HG02970 (cell line): ENCODE measurements around the gene CACNA2D3.

Experiments used
- ATAC-seq: cut with Tn5 transposase; IDR thresholded peaks from one replicate; pipeline ENCODE4 v1.9.1; 2021; ENCODE audit warnings: mild to moderate bottlenecking, moderate library complexity, moderate number of reproducible peaks; ENCODE audit not compliant: unreplicated experiment, low FRiP score

Gene CACNA2D3

GRCh38 chr3:54877730-54878129, 755.4 kb downstream of the CACNA2D3 start:
- no peak for ATAC-seq

GRCh38 chr3:54878145-54878544, 755.8 kb downstream of the CACNA2D3 start:
- no peak for ATAC-seq

- no peak for ATAC-seq
Observed at GRCh38 chr3:54882129-54882833, 759.9 kb downstream of the CACNA2D3 start.

- ATAC-seq = no peak
Observed at GRCh38 chr3:54888162-54888561, 765.8 kb downstream of the CACNA2D3 start.

GRCh38 chr3:54888873-54889272, 766.5 kb downstream of the CACNA2D3 start:
- ATAC-seq = no peak

- ATAC-seq = no peak
Observed at GRCh38 chr3:54889731-54890130, 767.4 kb downstream of the CACNA2D3 start.

- no peak for ATAC-seq
Observed at GRCh38 chr3:54891540-54891897, 769.2 kb downstream of the CACNA2D3 start.

GRCh38 chr3:54892168-54892567, 769.8 kb downstream of the CACNA2D3 start:
- no peak for ATAC-seq

- ATAC-seq = no peak
Observed at GRCh38 chr3:54895613-54896012, 773.3 kb downstream of the CACNA2D3 start.

GRCh38 chr3:54897028-54897711, 774.8 kb downstream of the CACNA2D3 start:
- no peak for ATAC-seq

- ATAC-seq = no peak
Observed at GRCh38 chr3:54899273-54899672, 776.9 kb downstream of the CACNA2D3 start.

- no peak for ATAC-seq
Observed at GRCh38 chr3:54900838-54901591, 778.7 kb downstream of the CACNA2D3 start.

- ATAC-seq = no peak
Observed at GRCh38 chr3:54901906-54902685, 779.7 kb downstream of the CACNA2D3 start.

GRCh38 chr3:54905261-54905888, 783.0 kb downstream of the CACNA2D3 start:
- no peak for ATAC-seq

GRCh38 chr3:54905920-54906319, 783.6 kb downstream of the CACNA2D3 start:
- no peak for ATAC-seq

- ATAC-seq = no peak
Observed at GRCh38 chr3:54906763-54907162, 784.4 kb downstream of the CACNA2D3 start.

GRCh38 chr3:54909191-54909590, 786.8 kb downstream of the CACNA2D3 start:
- no peak for ATAC-seq

GRCh38 chr3:54914180-54914579, 791.8 kb downstream of the CACNA2D3 start:
- no peak for ATAC-seq

GRCh38 chr3:54915181-54915580, 792.8 kb downstream of the CACNA2D3 start:
- no peak for ATAC-seq

GRCh38 chr3:54915976-54916375, 793.6 kb downstream of the CACNA2D3 start:
- ATAC-seq = no peak
